Measurements from ENCODE around the gene NR2C2.

- TF ChIP-seq CTCF (IDR thresholded peaks at IDR 0.05; ENCODE audit: low read depth, low read length) (no peak), POLR2A (IDR thresholded peaks at IDR 0.05; ENCODE audit: extremely low read depth, insufficient read length) (no peak), MAX (IDR thresholded peaks at IDR 0.05; ENCODE audit: low read depth, low read length) (no peak), MYC (IDR thresholded peaks at IDR 0.05; ENCODE audit: low read depth, low read length) (no peak)
Observed at GRCh38 chr3:14899993-14900618, 47.3 kb upstream of the NR2C2 start.

All from NB4 (cell line).